ENCODE data around the gene FKBP5.
"Not testable (repeated sequence)": the region's sequence is repeated elsewhere in the genome, so short reads cannot be mapped to it uniquely, and the experiment has no call there.

The FKBP5 gene

DNA sequence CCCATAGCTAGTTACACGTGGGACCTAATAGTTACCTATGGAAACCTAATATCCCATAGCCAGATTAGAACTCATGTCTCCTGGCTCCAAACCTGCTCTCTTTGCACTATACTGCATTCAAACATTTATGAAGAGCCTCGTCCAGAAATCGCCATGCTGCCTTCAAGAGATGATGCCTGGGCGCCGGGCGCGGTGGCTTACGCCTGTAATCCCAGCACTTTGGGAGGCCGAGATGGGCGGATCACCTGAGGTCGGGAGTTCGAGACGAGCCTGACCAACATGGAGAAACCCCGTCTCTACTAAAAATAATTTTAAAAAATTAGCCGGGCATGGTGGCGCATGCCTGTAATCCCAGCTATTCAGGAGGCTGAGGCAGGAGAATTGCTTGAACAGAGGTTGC is 1.3 kb upstream of the FKBP5 start:
- not testable (repeated sequence) for DNase-seq (ENCODE audit: low spot score)

GRCh38 chr6:35687658-35688604 is 784 bp downstream of the FKBP5 start:
- DNase-seq (ENCODE audit: low spot score), result peak; percentile 71

- no peak for DNase-seq (ENCODE audit: low spot score)
Measured at GRCh38 chr6:35686873-35687555, 1.7 kb downstream of the FKBP5 start.

- no peak for DNase-seq (ENCODE audit: low spot score)
Measured at GRCh38 chr6:35686436-35686835, 2.3 kb downstream of the FKBP5 start.

DNA sequence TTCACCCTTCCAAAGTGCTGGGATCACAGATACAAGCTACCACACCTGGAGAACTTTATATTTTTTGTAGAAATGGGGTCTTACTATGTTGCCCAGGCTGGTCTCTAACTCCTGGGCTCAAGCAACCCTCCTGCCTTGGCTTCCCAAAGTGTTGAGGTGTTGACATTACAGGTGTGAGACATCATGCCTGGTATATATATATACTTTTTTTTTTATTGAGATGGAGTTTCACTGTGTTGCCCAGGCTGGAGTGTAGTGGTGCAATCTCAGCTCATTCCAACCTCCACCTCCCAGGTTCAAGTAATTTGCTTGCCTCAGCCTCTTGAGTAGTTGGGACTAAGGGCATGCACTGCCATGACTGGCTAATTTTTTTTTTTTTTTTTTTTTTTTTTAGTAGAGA is 5.4 kb downstream of the FKBP5 start:
- DNase-seq (ENCODE audit: low spot score), result no peak

- DNase-seq (ENCODE audit: low spot score), result no peak
Measured at GRCh38 chr6:35681298-35681697, 7.4 kb downstream of the FKBP5 start.

GRCh38 chr6:35679399-35679798 is 9.3 kb downstream of the FKBP5 start:
- no peak for DNase-seq (ENCODE audit: low spot score)

DNA sequence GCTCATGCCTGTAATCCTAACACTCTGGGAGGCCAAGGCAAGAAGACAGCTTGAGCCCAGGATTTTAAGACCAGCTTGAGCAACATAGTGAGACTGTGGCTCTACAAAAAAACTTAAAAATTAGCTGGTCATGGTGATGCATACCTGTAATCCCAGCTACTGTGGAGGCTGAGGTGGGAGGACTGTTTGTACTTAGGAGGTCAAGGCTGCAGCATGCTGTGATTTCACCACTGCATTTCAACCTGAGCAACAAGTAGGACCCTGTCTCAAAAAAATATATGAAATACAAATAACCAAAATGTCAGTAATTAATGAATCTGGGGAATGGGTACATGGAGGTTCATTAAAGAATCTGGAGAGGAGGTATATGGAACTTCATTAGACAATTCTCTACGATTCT is 9.9 kb downstream of the FKBP5 start:
- DNase-seq (ENCODE audit: low spot score), result no peak

DNA sequence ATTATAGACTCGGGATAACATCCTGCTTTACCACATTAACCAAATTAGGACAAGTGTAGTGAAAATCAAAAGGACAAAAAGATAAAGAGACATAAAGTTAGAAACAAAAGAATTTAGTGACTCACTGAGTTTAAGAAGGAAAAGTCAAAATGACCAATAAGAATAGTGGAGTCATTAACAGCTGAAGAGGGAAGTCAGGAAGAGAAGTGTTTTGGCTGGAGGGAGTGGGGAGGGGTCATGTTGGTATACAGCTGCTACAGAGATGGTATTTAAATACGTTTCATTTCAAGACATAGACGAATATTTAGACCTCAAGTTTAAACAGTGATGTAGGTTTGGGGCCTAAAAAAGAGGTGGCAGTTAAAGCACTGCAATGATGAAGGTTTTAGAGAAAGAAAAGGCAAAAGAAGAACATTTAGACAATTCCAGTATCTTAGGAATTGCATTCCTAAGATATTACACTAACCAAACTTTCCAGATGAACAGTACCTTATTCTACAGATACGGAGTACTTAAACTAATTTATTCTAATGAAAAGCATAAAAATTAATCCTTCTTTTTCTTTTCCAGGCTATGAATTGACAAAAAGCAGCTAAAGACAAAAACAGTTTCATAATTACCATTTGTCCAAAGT is 10.6 kb downstream of the FKBP5 start:
- DNase-seq (ENCODE audit: low spot score), result no peak

- peak; percentile 20 for DNase-seq (ENCODE audit: low spot score)
Measured at GRCh38 chr6:35677456-35677855, 11.3 kb downstream of the FKBP5 start.

DNA sequence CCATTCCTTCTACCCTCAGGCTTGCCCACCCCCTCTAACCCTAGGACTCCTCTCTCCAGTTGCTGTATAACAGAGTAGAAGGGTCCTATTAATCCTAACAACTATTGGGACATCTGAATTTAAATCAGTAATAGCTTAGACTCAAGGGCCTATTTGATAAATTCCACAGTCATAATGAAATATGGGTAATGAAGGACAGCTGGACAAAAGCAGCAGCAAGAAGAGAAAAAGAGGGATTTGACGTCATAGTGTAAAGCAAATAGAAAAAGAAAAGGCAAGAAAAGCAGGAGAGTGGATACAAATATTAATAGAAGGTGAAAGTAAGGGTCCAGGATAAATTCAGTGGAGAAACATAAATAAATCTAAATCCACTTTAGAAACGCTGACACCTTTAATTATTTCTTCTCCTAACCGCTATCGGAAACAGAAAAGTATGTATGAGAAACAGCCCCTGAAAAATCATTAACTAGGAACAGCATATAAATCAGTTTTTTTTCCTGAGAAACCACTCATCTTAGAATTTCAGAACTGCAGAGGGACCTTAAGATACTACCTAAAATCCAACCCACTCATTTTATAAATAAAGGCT is 12.8 kb downstream of the FKBP5 start:
- DNase-seq (ENCODE audit: low spot score), result no peak

DNA sequence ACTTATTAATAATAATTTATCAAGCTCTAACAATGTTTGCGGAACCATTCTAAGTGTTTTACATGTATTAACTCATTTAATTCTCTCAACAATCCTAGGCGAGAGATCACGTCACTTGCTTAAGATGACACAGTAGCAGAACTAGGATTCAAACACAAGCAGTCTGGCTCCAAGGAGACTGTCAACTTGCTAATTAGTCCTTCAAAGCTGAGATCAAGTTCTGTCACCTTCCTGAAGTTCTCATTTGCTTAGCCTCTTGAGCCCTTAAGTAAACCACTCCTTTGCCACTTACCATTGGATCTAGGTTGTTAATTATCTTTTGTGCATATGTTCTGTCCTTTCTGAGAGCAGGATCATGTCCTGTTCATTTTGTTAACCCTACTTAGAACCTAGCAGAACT is 14.1 kb downstream of the FKBP5 start:
- no peak for DNase-seq (ENCODE audit: low spot score)

DNA sequence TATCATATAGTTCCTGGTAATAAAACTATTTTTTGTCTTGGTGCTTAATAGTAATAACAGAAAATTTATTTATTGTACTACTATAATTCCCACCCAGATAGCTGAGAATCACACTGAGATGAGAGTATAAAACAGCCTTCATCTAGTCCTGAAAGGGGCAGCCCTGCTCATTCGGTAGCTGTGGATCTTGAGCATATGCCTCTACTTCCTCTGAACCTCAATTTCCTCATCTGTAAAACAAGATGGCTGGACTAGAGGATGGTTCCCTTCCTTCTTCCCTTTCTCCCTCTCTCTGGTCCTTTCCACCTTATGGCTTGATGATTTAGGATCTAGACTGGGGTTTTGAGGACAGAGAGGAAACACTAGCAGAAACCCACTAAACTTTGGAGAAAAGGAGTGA is 15.0 kb downstream of the FKBP5 start:
- no peak for DNase-seq (ENCODE audit: low spot score)

DNA sequence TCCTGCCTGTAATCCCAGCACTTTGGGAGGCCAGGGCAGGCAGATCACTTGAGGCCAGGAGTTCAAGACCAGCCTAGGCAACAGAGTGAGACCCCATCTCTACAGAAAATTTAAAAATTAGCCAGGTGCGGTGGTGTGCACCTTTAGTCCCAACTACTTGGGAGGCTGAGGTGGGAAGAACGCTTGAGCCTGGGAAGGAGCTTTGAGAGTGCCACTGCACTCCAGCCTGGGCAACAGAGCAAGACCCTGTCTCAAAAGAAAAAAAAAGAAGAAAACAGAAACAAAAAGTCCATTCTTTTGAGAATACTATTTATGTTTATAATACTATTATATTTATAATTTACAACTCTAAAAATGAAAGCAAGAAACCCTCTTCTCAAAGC is 15.4 kb downstream of the FKBP5 start:
- not testable (repeated sequence) for DNase-seq (ENCODE audit: low spot score)

GRCh38 chr6:35670453-35670852 is 18.3 kb downstream of the FKBP5 start:
- DNase-seq (ENCODE audit: low spot score), result not testable (repeated sequence)

GRCh38 chr6:35669451-35670045 is 19.2 kb downstream of the FKBP5 start:
- no peak for DNase-seq (ENCODE audit: low spot score)

- DNase-seq (ENCODE audit: low spot score), result no peak
Measured at GRCh38 chr6:35668744-35669450, 19.8 kb downstream of the FKBP5 start.

- no peak for DNase-seq (ENCODE audit: low spot score)
Measured at GRCh38 chr6:35668096-35668495, 20.6 kb downstream of the FKBP5 start.

DNA sequence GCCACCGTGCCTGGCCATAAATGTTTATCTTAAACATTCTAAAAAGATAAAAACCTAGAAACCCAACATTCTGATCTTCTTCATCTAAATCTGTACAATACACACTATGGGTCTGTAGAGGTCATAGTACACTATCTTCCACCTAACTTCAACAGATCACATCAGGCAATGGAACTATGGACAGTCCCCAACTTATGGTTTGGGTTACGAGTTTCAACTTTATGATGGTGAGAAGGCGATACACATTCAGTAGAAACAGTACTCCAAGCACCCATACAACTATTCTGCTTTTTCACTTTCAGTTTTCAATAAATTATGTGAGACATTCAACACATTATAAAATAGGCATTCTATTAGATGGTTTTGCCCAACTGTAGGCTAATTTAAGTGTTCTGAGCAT is 23.1 kb downstream of the FKBP5 start:
- DNase-seq (ENCODE audit: low spot score), result no peak

- DNase-seq (ENCODE audit: low spot score), result no peak
Measured at GRCh38 chr6:35664945-35665344, 23.8 kb downstream of the FKBP5 start.

DNA sequence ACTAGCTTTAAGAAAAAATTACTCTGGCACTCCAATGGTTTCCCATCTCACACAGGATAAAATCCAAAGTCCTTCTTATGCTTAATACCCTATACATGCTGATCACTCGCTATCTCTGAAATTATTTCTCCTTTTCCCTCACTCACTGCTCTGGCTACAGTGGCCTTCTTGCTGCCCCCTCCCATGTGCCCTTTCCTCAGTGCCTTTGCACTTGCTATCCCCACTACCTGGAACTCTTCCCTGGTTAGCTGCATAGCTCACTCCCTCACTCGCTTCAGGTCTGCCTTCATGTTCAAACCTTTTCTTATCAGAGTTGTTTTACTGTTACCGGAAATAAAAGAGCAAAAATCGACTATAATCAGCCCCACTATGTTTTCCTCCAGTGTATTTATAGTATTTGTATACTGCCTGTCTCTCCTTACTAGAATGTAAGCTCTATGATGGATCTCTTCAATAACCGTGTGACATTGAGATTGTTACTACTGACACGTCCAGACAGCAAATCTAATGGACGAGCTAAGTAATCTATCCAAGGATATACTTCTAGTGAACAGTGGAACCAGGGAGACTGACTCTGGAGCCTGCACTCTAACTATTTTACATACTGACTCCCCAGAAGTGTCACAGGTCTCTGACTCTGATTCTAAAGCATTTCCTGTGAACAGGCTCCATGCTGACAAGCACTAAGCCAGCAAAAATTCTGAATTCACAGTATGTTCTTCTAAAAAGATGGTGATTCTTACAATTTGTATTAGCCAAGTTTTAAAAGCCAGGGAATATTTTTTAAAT is 25.1 kb downstream of the FKBP5 start:
- DNase-seq (ENCODE audit: low spot score), result no peak

Measured in D341Med (cell line).